PC-9 (cell line): ENCODE measurements around the gene SYMPK. TPM values are rescaled to one million over a fixed set of nuclear protein-coding genes. Genes with fewer than 3 reads are reported as not detected.

Experiments used
- BruUV-seq: library from RNA; stranded (reverse); fragments of 400-500 nt; replicated peaks from 2 replicates; lab custom pipeline; 2021; lab: Mats Ljungman, UMichigan
- CTCF ChIA-PET: fragments of 300-600 bp; sonication (Branson Sonifier 250); formaldehyde crosslinking; loops from one replicate; lab custom pipeline; 2022; ENCODE audit warnings: antibody characterized with exemption; lab: Charles Lee
- POLR2A ChIA-PET: fragments of 300-600 bp; sonication (Branson Sonifier 250); formaldehyde crosslinking; loops from one replicate; lab custom pipeline; 2022; ENCODE audit warnings: antibody characterized with exemption; ENCODE audit not compliant: unreplicated experiment; lab: Charles Lee
- DNase-seq, 2 experiments: peaks; one replicate each; pipeline versions ENCODE4 v3.0.0 to v3.0.0-alpha.2; 2015 to 2022; ENCODE audit warnings: mixed read lengths in 1 of 2
- H2AFZ ChIP-seq: fragments of 200-600 bp; sonication (generic); 2 replicates; pipeline ENCODE4 v1.8.1; 2017; ENCODE audit warnings: antibody characterized with exemption
- H3F3A ChIP-seq: fragments of 200-600 bp; sonication (generic); 2 replicates; pipeline ENCODE4 v1.8.1; 2017; ENCODE audit warnings: antibody characterized with exemption, mild to moderate bottlenecking, low read depth; ENCODE audit not compliant: insufficient read depth
- H3K27ac ChIP-seq: fragments of 200-600 bp; sonication (generic); 2 replicates; pipeline ENCODE4 v1.6.1; 2016; ENCODE audit warnings: mixed run types
- H3K27me3 ChIP-seq: fragments of 200-600 bp; sonication (generic); 2 replicates; pipeline ENCODE4 v1.6.1; 2016; ENCODE audit warnings: low read depth, mixed run types; ENCODE audit not compliant: insufficient read depth
- H3K36me3 ChIP-seq: fragments of 200-600 bp; sonication (generic); 2 replicates; pipeline ENCODE4 v1.6.1; 2016; ENCODE audit warnings: low read depth, mixed run types
- H3K4me1 ChIP-seq: fragments of 200-600 bp; sonication (generic); replicated peaks from 2 replicates; pipeline ENCODE4 v1.6.1; 2016; ENCODE audit warnings: mixed run types; ENCODE audit not compliant: insufficient read depth
- H3K4me2 ChIP-seq: fragments of 200-600 bp; sonication (generic); 2 replicates; pipeline ENCODE4 v1.6.1; 2017; ENCODE audit warnings: mixed run types
- H3K4me3 ChIP-seq: fragments of 200-600 bp; sonication (generic); 2 replicates; pipeline ENCODE4 v1.6.1; 2016; ENCODE audit warnings: mixed run types
- H3K79me2 ChIP-seq: fragments of 200-600 bp; sonication (generic); 2 replicates; pipeline ENCODE4 v1.6.1; 2017; ENCODE audit warnings: low read depth, mixed run types
- H3K9me2 ChIP-seq: fragments of 200-600 bp; sonication (generic); 2 replicates; pipeline ENCODE4 v1.8.1; 2017; ENCODE audit warnings: mild to moderate bottlenecking; ENCODE audit not compliant: insufficient read depth
- H3K9me3 ChIP-seq: fragments of 200-600 bp; sonication (generic); 2 replicates; pipeline ENCODE4 v1.8.1; 2016; ENCODE audit warnings: low read depth; ENCODE audit not compliant: insufficient read depth
- H4K20me1 ChIP-seq: fragments of 200-600 bp; sonication (generic); 2 replicates; pipeline ENCODE4 v1.8.1; 2017; ENCODE audit not compliant: insufficient read depth
- CTCF ChIP-seq: fragments of 200-600 bp; sonication (generic); conservative IDR thresholded peaks from 2 replicates; pipeline ENCODE4 v1.6.1; 2017; ENCODE audit warnings: mixed run types, antibody characterized with exemption, mild to moderate bottlenecking, moderate library complexity
- EZH2 ChIP-seq: fragments of 200-600 bp; sonication (generic); IDR thresholded peaks from 2 replicates; pipeline ENCODE4 v1.8.0; 2017; ENCODE audit warnings: antibody characterized with exemption, low read depth
- intact Hi-C: fragments of 100-400 bp; cut with micrococcal nuclease; formaldehyde crosslinking; loops from one replicate; pipeline ENCODE4 v1.10.0; 2022; ENCODE audit not compliant: unreplicated experiment
- total RNA-seq: library from RNA; stranded (reverse); gene quantifications from 2 replicates; pipeline ENCODE4 v1.2.3, GENCODE V29; 2021

Gene SYMPK
- total RNA-seq, 1 experiment from 2014 or later, result 85.5 TPM

- no TSS peak for BruUV-seq
- H3K4me3 ChIP-seq, result peak overlapping the region; percentile 97; the same call in 1 of the 2 replicates
- peak overlapping the region; percentile 100 for H3K4me2 ChIP-seq
- H3F3A ChIP-seq, result peaks cover 38% of the 10 kb centered on the region; the same call in 1 of the 2 replicates
- intact Hi-C loops, result loop anchor here (5.0 kb wide), 2 partner anchors 116 to 344 kb away; partner anchors contain the start of gene ERCC1
- ChIA-PET POLR2A (interaction anchor here (1.6 kb wide), 1 partner anchor 74 kb away, joined by 13 read pairs; the partner anchor contains the start of genes QPCTL and SNRPD2), CTCF (interaction anchor here (0.6 kb wide), 1 partner anchor 25 kb away, joined by 6 read pairs; no protein-coding TSS in a partner anchor)
- H3K9me3 ChIP-seq, result no peaks in the 10 kb centered on the region
- H3K9me2 ChIP-seq, result no peaks in the 10 kb centered on the region
- H3K79me2 ChIP-seq, result no peaks in the 10 kb centered on the region
- no peaks in the 10 kb centered on the region for H3K27me3 ChIP-seq
- H3K27ac ChIP-seq, result no peak overlapping the region
- no peaks in the 10 kb centered on the region for H3K36me3 ChIP-seq
- TF ChIP-seq EZH2, result no peak
- no peak for DNase-seq
- H4K20me1 ChIP-seq, result no peaks in the 10 kb centered on the region
- no peak overlapping the region for H2AFZ ChIP-seq
- peaks cover 17% of the 10 kb centered on the region for H3K4me1 ChIP-seq
Observed at GRCh38 chr19:45766296-45766868, 96.6 kb downstream of the SYMPK start.

GRCh38 chr19:45765702-45766295 lies 97.1 kb downstream of the SYMPK start:
- H3K4me2 ChIP-seq, result no peak overlapping the region
- CTCF ChIA-PET, result no interaction called here
- intact Hi-C loops, result loop anchor here (5.0 kb wide), 2 partner anchors 117 to 343 kb away; partner anchors contain the start of gene ERCC1
- no peaks in the 10 kb centered on the region for H3K9me2 ChIP-seq
- no peak overlapping the region for H3K4me3 ChIP-seq
- no peaks in the 10 kb centered on the region for H3K9me3 ChIP-seq
- BruUV-seq, result no TSS peak
- H3K36me3 ChIP-seq, result no peaks in the 10 kb centered on the region
- no peaks in the 10 kb centered on the region for H4K20me1 ChIP-seq
- POLR2A ChIA-PET, result no interaction called here
- H3K27me3 ChIP-seq, result no peaks in the 10 kb centered on the region
- TF ChIP-seq EZH2 (no peak), CTCF (no peak)
- H3K27ac ChIP-seq, result no peak overlapping the region
- H3K79me2 ChIP-seq, result no peaks in the 10 kb centered on the region
- no peak for DNase-seq
- peaks cover 33% of the 10 kb centered on the region; the same call in 1 of the 2 replicates for H3F3A ChIP-seq
- no peak overlapping the region for H2AFZ ChIP-seq
- H3K4me1 ChIP-seq, result peaks cover 15% of the 10 kb centered on the region

Other genes with a start within 250 kb of the SYMPK start
- gene EML2, start 223.8 kb downstream of the SYMPK start, total RNA-seq, result 61.7 and 68.9 TPM in 2 replicates
- gene GIPR, start 194.9 kb downstream of the SYMPK start, total RNA-seq, result 5.8 and 6.7 TPM in 2 replicates
- gene SNRPD2, start 171.2 kb downstream of the SYMPK start, total RNA-seq, result 718 and 740 TPM in 2 replicates
- gene QPCTL, start 170.5 kb downstream of the SYMPK start, total RNA-seq, result 27.6 and 42.8 TPM in 2 replicates
- 33.3 and 45.5 TPM in 2 replicates for gene FBXO46, start 132.3 kb downstream of the SYMPK start, total RNA-seq
- gene MEIOSIN, start 129.7 kb downstream of the SYMPK start, total RNA-seq, result not detected in 2 replicates
- gene SIX5, start 93.9 kb downstream of the SYMPK start, total RNA-seq, result 27.6 and 31.1 TPM in 2 replicates
- gene DMPK, start 80.7 kb downstream of the SYMPK start, total RNA-seq, result 110 and 132 TPM in 2 replicates
- 66.7 and 71.1 TPM in 2 replicates for gene DMWD, start 70.3 kb downstream of the SYMPK start, total RNA-seq
- 0.38 and 0.39 TPM in 2 replicates for gene RSPH6A, start 47.8 kb downstream of the SYMPK start, total RNA-seq
- not detected in 2 replicates for gene FOXA3, start 1.2 kb upstream of the SYMPK start, total RNA-seq
- gene IRF2BP1, start 23.0 kb upstream of the SYMPK start, total RNA-seq, result 24.7 and 29.8 TPM in 2 replicates
- gene MYPOP, start 39.5 kb upstream of the SYMPK start, total RNA-seq, result 13.6 TPM in 2 replicates
- gene NANOS2, start 51.6 kb upstream of the SYMPK start, total RNA-seq, result not detected in 2 replicates
- gene NOVA2, start 110.7 kb upstream of the SYMPK start, total RNA-seq, result not detected in 2 replicates
- gene CCDC61, start 132.3 kb upstream of the SYMPK start, total RNA-seq, result 22.8 and 24.8 TPM in 2 replicates
- gene PGLYRP1, start 159.9 kb upstream of the SYMPK start, total RNA-seq, result not detected in 2 replicates
- gene IGFL4, start 177.9 kb upstream of the SYMPK start, total RNA-seq, result not detected in 2 replicates